Activated CD8-positive, alpha-beta T cell treated with anti-CD3 and anti-CD28 coated beads, Interleukin-2, amount 10 ng/mL, durations not matched to agents 7 days and 5 days (primary cell): ENCODE data around the gene SELENOO. TPM values are rescaled to one million over a fixed set of nuclear protein-coding genes. Genes with fewer than 3 reads are reported as not detected.

ENCODE experiments used
- ATAC-seq: fragments of 150-1000 bp; cut with Tn5 transposase; one replicate; pipeline ENCODE4 v1.10.0; 2021; ENCODE audit warnings: moderate library complexity
- CTCF ChIA-PET: fragments of 350-600 bp; sonication (Branson Sonifier 250); formaldehyde crosslinking; loops from one replicate; lab custom pipeline; 2021; ENCODE audit warnings: antibody characterized with exemption; lab: Charles Lee
- POLR2A ChIA-PET: fragments of 350-600 bp; sonication (Branson Sonifier 250); formaldehyde crosslinking; loops from one replicate; lab custom pipeline; 2021; ENCODE audit warnings: antibody characterized with exemption; lab: Charles Lee
- DNase-seq: peaks from one replicate; pipeline ENCODE4 v3.0.0-alpha.2; 2020
- H3K27ac Mint-ChIP-seq: one replicate; pipeline ENCODE4 v1.8.0; 2021; ENCODE audit warnings: mild to moderate bottlenecking, mixed read lengths
- H3K27me3 Mint-ChIP-seq: one replicate; pipeline ENCODE4 v1.8.0; 2021; ENCODE audit warnings: low read depth, mixed read lengths
- H3K36me3 Mint-ChIP-seq: one replicate; pipeline ENCODE4 v1.8.0; 2021; ENCODE audit warnings: low read depth, mixed read lengths
- H3K4me1 Mint-ChIP-seq: one replicate; pipeline ENCODE4 v1.8.0; 2021; ENCODE audit warnings: low read depth, mixed read lengths
- H3K4me3 Mint-ChIP-seq: one replicate; pipeline ENCODE4 v1.8.0; 2021; ENCODE audit warnings: mild to moderate bottlenecking, mixed read lengths
- H3K9me3 Mint-ChIP-seq: one replicate; pipeline ENCODE4 v1.8.0; 2022; ENCODE audit warnings: mixed read lengths; ENCODE audit not compliant: insufficient read depth
- total RNA-seq, 2 experiments: library from RNA; stranded (reverse); gene quantifications; one replicate each; pipeline ENCODE4 v1.2.3, GENCODE V29; 2021

SELENOO gene
- total RNA-seq, 2 experiments from 2014 or later, result 23.6 to 24.4 TPM

GRCh38 chr22:50264104-50264745 is 63.4 kb downstream of the SELENOO start:
- H3K4me3 Mint-ChIP-seq, result no peak overlapping the region

GRCh38 chr22:50264946-50265669 is 64.3 kb downstream of the SELENOO start:
- Mint-ChIP-seq H3K36me3 (no peaks in the 10 kb centered on the region), H3K9me3 (no peaks in the 10 kb centered on the region), H3K27me3 (peaks cover 7% of the 10 kb centered on the region), H3K4me3 (no peak overlapping the region), H3K4me1 (peaks cover 22% of the 10 kb centered on the region), H3K27ac (no peak overlapping the region)
- CTCF ChIA-PET, result no interaction called here
- no peak for DNase-seq
- POLR2A ChIA-PET, result no interaction called here
- no peak for ATAC-seq

More at GRCh38 chr22:50264104-50264745, 63.4 kb downstream of the SELENOO start:
- DNase-seq, result no peak
- Mint-ChIP-seq H3K36me3 (no peaks in the 10 kb centered on the region), H3K27ac (no peak overlapping the region), H3K27me3 (peaks cover 7% of the 10 kb centered on the region), H3K4me1 (peaks cover 17% of the 10 kb centered on the region), H3K9me3 (no peaks in the 10 kb centered on the region)
- ATAC-seq, result no peak
- ChIA-PET CTCF (no interaction called here), POLR2A (interaction anchor here (1.5 kb wide), 1 partner anchor 73 kb away, joined by 3 read pairs; no protein-coding TSS in a partner anchor)

GRCh38 chr22:50266994-50267393 is 66.2 kb downstream of the SELENOO start:
- ATAC-seq (no peak), DNase-seq (no peak)
- no peaks in the 10 kb centered on the region for H3K9me3 Mint-ChIP-seq
- H3K27me3 Mint-ChIP-seq, result peaks cover 6% of the 10 kb centered on the region
- H3K27ac Mint-ChIP-seq, result no peak overlapping the region
- H3K36me3 Mint-ChIP-seq, result no peaks in the 10 kb centered on the region
- POLR2A ChIA-PET, result interaction anchor here (0.9 kb wide), 1 partner anchor 16 kb away, joined by 7 read pairs; the partner anchor contains the start of gene HDAC10
- CTCF ChIA-PET, result interaction anchor here (1.3 to 1.6 kb wide), 2 partner anchors 14 to 16 kb away, joined by 4 to 9 read pairs; partner anchors contain the start of gene HDAC10
- H3K4me1 Mint-ChIP-seq, result peaks cover 26% of the 10 kb centered on the region
- no peak overlapping the region for H3K4me3 Mint-ChIP-seq

Other genes with a start within 250 kb of the SELENOO start
- gene PIM3, start 240.2 kb upstream of the SELENOO start, total RNA-seq, result 10 to 100 TPM; 45.1 to 45.7 TPM
- gene IL17REL, start 188.2 kb upstream of the SELENOO start, total RNA-seq, result not detected
- not detected for gene TTLL8, start 142.7 kb upstream of the SELENOO start, total RNA-seq
- gene MLC1, start 115.6 kb upstream of the SELENOO start, total RNA-seq, result 1 to 10 TPM; 8.3 to 9.4 TPM
- gene MOV10L1, start 111.0 kb upstream of the SELENOO start, total RNA-seq, result not detected
- gene PANX2, start 30.3 kb upstream of the SELENOO start, total RNA-seq, result under 1 TPM in 1 of 2 experiments, not detected in 1; 0.10 TPM
- gene TRABD, start 15.1 kb upstream of the SELENOO start, total RNA-seq, result 100 to 1,000 TPM; 115 to 129 TPM
- 10 to 100 TPM; 53.2 to 58.1 TPM for gene TUBGCP6, start 44.0 kb downstream of the SELENOO start, total RNA-seq
- 10 to 100 TPM; 71.4 to 75.9 TPM for gene HDAC10, start 50.3 kb downstream of the SELENOO start, total RNA-seq
- 1 to 10 TPM; 4.8 to 5.3 TPM for gene MAPK12, start 60.7 kb downstream of the SELENOO start, total RNA-seq
- 10 to 100 TPM; 10.4 to 11.8 TPM for gene MAPK11, start 69.4 kb downstream of the SELENOO start, total RNA-seq
- 10 to 100 TPM; 48.4 to 49.9 TPM for gene PLXNB2, start 106.6 kb downstream of the SELENOO start, total RNA-seq
- 1 to 10 TPM; 6.0 to 7.0 TPM for gene DENND6B, start 126.0 kb downstream of the SELENOO start, total RNA-seq
- gene PPP6R2, start 142.3 kb downstream of the SELENOO start, total RNA-seq, result 10 to 100 TPM; 62.1 to 64.9 TPM